ENCODE data around the gene NRF1.
"Not testable (repeated sequence)": the region's sequence is repeated elsewhere in the genome, so short reads cannot be mapped to it uniquely, and the experiment has no call there.

NRF1 gene

DNA sequence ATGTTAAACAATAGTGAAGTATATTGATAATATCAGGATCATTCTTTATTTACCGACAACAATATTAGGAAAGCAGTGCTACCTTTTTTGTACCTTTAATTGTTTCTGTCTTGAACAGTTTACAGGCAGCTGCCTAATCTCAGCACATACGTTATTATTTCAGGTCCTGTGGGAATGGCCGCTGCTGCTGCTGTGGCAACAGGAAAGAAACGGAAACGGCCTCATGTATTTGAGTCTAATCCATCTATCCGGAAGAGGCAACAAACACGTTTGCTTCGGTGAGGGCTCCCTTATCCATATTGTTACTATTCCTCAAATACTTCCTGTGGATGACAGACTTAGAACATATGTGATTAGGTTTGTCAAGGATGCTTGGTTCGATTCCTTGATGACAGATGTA is 59.7 kb downstream of the NRF1 start:
- no peak overlapping the region for H3K27ac ChIP-seq (ENCODE audit: low read length)
- no peak overlapping the region for H3K9ac ChIP-seq (ENCODE audit: low read length)
- no peaks in the 10 kb centered on the region for H3K27me3 ChIP-seq (ENCODE audit: control insufficient read depth, insufficient read depth, low read length)
- H3K9me3 ChIP-seq (ENCODE audit: control insufficient read depth, low read depth, low read length), result no peaks in the 10 kb centered on the region
- H3K36me3 ChIP-seq (ENCODE audit: control insufficient read depth, low read depth, low read length), result peaks cover 15% of the 10 kb centered on the region
- no peaks in the 10 kb centered on the region for H3K4me1 ChIP-seq (ENCODE audit: control insufficient read depth, low read depth, low read length)
- H3K4me3 ChIP-seq (ENCODE audit: low read length), result no peak overlapping the region

DNA sequence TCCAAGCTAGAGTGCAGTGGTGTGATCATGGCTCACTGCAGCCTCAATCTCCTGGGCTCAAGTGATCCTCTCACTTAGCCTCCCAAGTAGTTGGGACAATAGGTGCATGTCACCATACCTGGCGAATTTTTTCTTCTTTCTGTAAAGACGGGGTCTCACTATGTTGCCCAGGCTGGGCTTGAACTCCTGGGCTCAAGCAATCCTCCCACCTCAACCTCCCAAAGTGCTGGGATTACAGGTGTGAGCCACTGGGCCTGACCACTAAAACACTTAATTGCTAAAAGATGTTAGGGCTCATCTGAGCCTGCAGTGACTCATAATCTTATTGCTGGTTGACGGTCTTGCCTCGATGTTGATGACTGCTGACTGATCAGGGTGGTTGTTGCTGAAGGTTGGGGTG is 63.0 kb downstream of the NRF1 start:
- not testable (repeated sequence) for H3K4me3 ChIP-seq (ENCODE audit: low read length); H3K27me3 ChIP-seq (ENCODE audit: control insufficient read depth, insufficient read depth, low read length); H3K27ac ChIP-seq (ENCODE audit: low read length); H3K9ac ChIP-seq (ENCODE audit: low read length); H3K9me3 ChIP-seq (ENCODE audit: control insufficient read depth, low read depth, low read length); H3K4me1 ChIP-seq (ENCODE audit: control insufficient read depth, low read depth, low read length)
- H3K36me3 ChIP-seq (ENCODE audit: control insufficient read depth, low read depth, low read length), result peaks cover 31% of the 10 kb centered on the region

DNA sequence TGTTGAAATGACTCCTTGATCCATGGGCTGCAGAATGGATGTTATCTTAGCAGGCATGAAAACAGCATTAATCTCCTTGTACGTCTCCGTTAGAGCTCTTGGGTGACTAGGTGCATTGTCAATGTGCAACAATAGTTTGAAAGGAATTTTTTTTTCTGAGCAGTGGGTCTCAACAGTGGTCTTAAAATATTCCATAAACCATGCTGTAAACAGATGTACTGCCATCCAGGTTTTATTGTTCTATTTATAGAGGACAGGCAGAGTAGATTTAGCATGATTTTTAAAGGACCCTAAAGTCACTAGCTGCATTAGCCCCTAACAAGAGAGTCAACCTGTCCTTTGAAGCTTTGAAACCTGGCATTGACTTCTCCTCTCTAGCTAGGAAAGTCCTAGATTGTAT is 64.0 kb downstream of the NRF1 start:
- Histone ChIP-seq H3K9ac (ENCODE audit: low read length) (no peak overlapping the region), H3K27me3 (ENCODE audit: control insufficient read depth, insufficient read depth, low read length) (no peaks in the 10 kb centered on the region), H3K27ac (ENCODE audit: low read length) (no peak overlapping the region), H3K36me3 (ENCODE audit: control insufficient read depth, low read depth, low read length) (peaks cover 34% of the 10 kb centered on the region), H3K9me3 (ENCODE audit: control insufficient read depth, low read depth, low read length) (no peaks in the 10 kb centered on the region), H3K4me3 (ENCODE audit: low read length) (no peak overlapping the region), H3K4me1 (ENCODE audit: control insufficient read depth, low read depth, low read length) (no peaks in the 10 kb centered on the region)

DNA sequence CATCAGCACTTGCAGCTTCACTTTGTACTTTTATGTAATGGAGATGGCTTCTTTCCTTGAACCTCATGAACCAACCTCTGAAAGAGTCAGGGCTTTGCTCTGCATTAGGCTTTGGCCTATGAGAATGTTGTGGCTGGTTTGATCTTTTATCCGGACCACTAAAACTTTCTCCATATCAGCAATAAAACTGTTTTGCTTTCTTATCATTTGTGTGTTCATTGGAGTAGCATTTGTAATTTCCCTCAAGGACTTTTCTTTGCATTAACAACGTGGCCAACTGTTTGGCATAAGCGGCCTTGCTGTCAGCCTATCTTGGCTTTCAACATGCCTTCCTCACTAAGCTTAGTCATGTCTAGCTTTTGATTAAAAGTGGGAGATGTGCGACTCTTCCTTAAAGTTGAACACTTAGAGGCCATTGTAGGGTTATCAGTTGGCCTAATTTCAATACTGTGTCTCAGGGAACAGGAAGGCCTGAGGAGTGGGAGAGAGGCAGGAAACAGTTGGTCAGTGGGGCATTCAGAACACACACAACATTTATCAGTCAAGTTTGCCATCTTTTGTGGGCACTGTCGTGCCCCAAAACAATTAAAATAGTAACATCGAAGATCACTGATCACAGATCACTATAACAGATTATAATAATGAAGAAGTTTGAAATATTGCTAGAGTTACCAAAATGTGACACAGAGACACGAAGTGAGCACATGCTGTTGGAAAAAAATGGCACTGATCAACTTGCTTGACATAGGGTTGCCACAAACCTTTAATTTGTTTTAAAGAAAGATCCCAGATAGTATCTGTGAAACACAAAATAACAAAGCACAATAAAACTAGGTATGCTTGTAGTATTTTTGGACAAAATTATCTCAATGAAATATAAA is 64.7 kb downstream of the NRF1 start:
- no peak overlapping the region for H3K4me3 ChIP-seq (ENCODE audit: low read length)

DNA sequence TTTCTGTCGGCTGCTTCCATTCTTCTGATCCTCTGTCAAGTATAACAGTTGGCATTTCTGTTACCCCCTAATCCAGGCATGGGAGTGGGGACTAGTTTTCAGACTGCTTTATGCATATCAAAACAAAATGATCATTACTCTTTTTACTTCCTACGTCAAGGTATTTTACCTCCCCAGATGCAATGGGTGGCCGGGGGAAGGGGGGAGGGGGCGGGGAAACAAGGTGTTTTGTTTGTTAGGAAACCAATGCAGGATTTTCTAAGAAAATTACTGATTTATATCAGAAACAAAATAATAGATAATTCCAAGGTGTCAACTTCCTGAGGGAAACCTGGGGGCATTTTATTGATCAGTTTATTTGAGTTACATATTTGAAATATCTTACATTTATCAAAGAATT is 66.3 kb downstream of the NRF1 start:
- Histone ChIP-seq H3K4me3 (ENCODE audit: low read length) (no peak overlapping the region), H3K9me3 (ENCODE audit: control insufficient read depth, low read depth, low read length) (no peaks in the 10 kb centered on the region), H3K4me1 (ENCODE audit: control insufficient read depth, low read depth, low read length) (no peaks in the 10 kb centered on the region), H3K27ac (ENCODE audit: low read length) (no peak overlapping the region), H3K27me3 (ENCODE audit: control insufficient read depth, insufficient read depth, low read length) (no peaks in the 10 kb centered on the region), H3K36me3 (ENCODE audit: control insufficient read depth, low read depth, low read length) (peaks cover 30% of the 10 kb centered on the region), H3K9ac (ENCODE audit: low read length) (no peak overlapping the region)

More for the DNA sequence above, 64.7 kb downstream of the NRF1 start:
- Histone ChIP-seq H3K36me3 (ENCODE audit: control insufficient read depth, low read depth, low read length) (peaks cover 36% of the 10 kb centered on the region), H3K4me1 (ENCODE audit: control insufficient read depth, low read depth, low read length) (no peaks in the 10 kb centered on the region), H3K9me3 (ENCODE audit: control insufficient read depth, low read depth, low read length) (no peaks in the 10 kb centered on the region), H3K27ac (ENCODE audit: low read length) (no peak overlapping the region), H3K9ac (ENCODE audit: low read length) (no peak overlapping the region), H3K27me3 (ENCODE audit: control insufficient read depth, insufficient read depth, low read length) (no peaks in the 10 kb centered on the region)

DNA sequence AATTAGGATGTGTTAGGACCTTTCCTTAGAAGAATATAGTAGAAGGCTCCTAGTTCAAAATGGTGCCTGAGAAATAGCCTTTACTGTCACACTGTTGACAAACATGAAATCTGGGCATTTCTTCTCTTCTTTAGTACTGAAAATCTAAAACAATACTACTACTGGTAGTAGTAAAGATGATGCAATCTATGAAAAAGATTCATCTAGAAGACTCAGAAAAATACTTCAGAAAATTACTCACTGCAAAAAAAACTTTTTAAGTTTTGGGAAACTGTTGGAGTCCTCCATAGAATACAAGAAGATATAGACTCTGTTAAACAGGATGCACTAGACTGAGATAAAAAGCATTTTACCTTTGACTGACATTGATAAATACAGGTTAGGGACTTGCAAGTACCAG is 67.1 kb downstream of the NRF1 start:
- no peaks in the 10 kb centered on the region for H3K27me3 ChIP-seq (ENCODE audit: control insufficient read depth, insufficient read depth, low read length)
- no peak overlapping the region for H3K9ac ChIP-seq (ENCODE audit: low read length)
- no peak overlapping the region for H3K4me3 ChIP-seq (ENCODE audit: low read length)
- H3K27ac ChIP-seq (ENCODE audit: low read length), result no peak overlapping the region
- H3K4me1 ChIP-seq (ENCODE audit: control insufficient read depth, low read depth, low read length), result no peaks in the 10 kb centered on the region
- peaks cover 27% of the 10 kb centered on the region for H3K36me3 ChIP-seq (ENCODE audit: control insufficient read depth, low read depth, low read length)
- H3K9me3 ChIP-seq (ENCODE audit: control insufficient read depth, low read depth, low read length), result no peaks in the 10 kb centered on the region

DNA sequence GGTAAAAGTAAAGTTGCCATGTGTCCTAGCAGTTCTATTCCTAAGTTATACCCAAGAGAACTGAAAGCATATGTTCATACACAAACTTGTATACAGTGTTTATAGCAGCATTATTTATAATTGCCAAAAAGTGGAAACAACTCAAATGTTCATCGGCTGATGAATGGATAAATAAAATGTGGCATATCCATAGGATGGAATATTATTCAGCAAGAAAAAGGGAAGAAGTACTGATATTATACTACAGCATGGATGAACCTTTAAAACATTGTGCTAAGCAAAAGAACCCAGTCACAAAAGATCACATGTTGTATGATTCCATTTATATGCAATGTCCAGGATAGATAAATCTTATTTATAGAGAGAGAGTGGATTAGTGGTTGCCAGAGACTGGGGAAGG is 68.9 kb downstream of the NRF1 start:
- H3K9ac ChIP-seq (ENCODE audit: low read length), result no peak overlapping the region

DNA sequence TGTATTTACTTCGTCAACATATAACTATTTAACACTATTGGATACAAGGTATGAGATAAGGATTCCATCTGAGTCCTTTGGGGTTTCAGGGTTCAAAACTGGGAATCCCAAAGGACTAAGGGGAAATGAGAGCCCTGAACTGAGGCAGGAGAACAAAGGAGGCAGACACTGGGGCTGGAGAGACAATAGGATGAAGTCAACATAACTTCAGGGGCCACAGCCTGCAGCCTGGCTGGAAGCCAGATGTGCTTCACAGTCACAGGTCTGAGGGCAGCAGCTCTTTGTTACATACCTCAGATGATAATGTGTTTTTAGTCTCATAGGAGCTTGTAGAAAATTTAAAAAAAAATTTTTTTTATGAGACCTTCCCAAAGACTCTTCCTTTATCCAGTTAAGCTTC is 73.3 kb downstream of the NRF1 start:
- Histone ChIP-seq H3K27ac (ENCODE audit: low read length) (no peak overlapping the region), H3K4me3 (ENCODE audit: low read length) (no peak overlapping the region), H3K9ac (ENCODE audit: low read length) (no peak overlapping the region), H3K4me1 (ENCODE audit: control insufficient read depth, low read depth, low read length) (peaks cover 5% of the 10 kb centered on the region), H3K27me3 (ENCODE audit: control insufficient read depth, insufficient read depth, low read length) (no peaks in the 10 kb centered on the region), H3K9me3 (ENCODE audit: control insufficient read depth, low read depth, low read length) (no peaks in the 10 kb centered on the region), H3K36me3 (ENCODE audit: control insufficient read depth, low read depth, low read length) (peaks cover 8% of the 10 kb centered on the region)

More for the DNA sequence above, 68.9 kb downstream of the NRF1 start:
- H3K36me3 ChIP-seq (ENCODE audit: control insufficient read depth, low read depth, low read length), result peaks cover 21% of the 10 kb centered on the region
- H3K4me1 ChIP-seq (ENCODE audit: control insufficient read depth, low read depth, low read length), result peaks cover 5% of the 10 kb centered on the region
- H3K27ac ChIP-seq (ENCODE audit: low read length), result no peak overlapping the region
- no peak overlapping the region for H3K4me3 ChIP-seq (ENCODE audit: low read length)
- no peaks in the 10 kb centered on the region for H3K9me3 ChIP-seq (ENCODE audit: control insufficient read depth, low read depth, low read length)
- H3K27me3 ChIP-seq (ENCODE audit: control insufficient read depth, insufficient read depth, low read length), result no peaks in the 10 kb centered on the region

DNA sequence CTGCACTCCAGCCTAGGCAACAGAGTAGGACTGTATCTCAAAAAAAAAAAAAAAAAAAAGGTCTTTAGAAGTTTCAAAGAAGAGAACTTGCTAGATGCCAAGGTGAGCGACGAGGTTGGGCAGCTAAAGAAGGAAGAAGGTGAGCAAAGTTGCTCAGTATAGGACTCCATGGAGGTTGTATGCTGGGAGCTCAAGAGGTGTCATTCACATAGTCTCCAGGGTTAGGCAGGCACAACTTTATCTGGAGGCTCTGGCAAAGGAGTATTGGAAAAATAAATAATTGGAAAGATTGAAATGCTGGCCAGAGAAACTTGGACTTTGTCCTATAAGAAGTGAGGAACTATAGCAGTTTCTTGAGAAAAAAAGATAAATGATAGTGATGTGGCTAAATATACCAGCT is 74.5 kb downstream of the NRF1 start:
- H3K9me3 ChIP-seq (ENCODE audit: control insufficient read depth, low read depth, low read length), result no peaks in the 10 kb centered on the region
- no peak overlapping the region for H3K27ac ChIP-seq (ENCODE audit: low read length)
- no peaks in the 10 kb centered on the region for H3K27me3 ChIP-seq (ENCODE audit: control insufficient read depth, insufficient read depth, low read length)
- H3K4me1 ChIP-seq (ENCODE audit: control insufficient read depth, low read depth, low read length), result peaks cover 5% of the 10 kb centered on the region
- H3K4me3 ChIP-seq (ENCODE audit: low read length), result no peak overlapping the region
- peaks cover 9% of the 10 kb centered on the region for H3K36me3 ChIP-seq (ENCODE audit: control insufficient read depth, low read depth, low read length)
- H3K9ac ChIP-seq (ENCODE audit: low read length), result no peak overlapping the region

DNA sequence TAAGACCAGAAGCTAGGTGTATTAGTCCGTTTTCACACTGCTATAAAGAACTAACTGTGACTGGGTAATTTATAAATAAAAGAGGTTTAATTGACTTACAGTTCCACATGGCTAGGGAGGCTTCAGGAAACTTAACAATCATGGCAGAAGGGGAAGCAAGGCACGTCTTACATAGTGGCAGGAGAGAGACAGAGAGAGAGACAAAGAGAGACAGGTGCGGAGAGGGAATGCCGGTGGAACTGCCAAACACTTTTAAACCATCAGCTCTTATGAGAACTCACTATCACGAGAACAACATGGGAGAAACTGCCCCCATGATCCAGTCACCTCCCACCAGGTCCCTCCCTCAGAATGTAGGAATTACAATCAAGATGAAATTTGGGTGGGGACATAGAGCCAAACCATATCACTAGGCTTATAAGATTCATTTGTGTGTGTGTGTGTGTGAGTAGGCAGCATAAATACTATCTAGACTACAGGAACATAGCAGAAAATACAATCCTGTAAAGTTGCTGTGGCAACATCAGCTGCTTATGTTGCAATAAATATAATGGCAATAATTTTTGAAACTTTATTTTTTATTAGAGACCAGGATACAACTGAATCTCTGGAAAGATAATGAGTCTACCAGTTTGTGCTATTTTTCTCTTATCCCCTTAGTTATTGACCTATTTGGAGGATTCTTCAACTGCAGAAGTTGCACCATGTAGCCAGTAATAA is 77.1 kb downstream of the NRF1 start:
- H3K36me3 ChIP-seq (ENCODE audit: control insufficient read depth, low read depth, low read length), result peaks cover 20% of the 10 kb centered on the region
- H3K4me3 ChIP-seq (ENCODE audit: low read length), result no peak overlapping the region
- H3K9ac ChIP-seq (ENCODE audit: low read length), result no peak overlapping the region
- no peaks in the 10 kb centered on the region for H3K9me3 ChIP-seq (ENCODE audit: control insufficient read depth, low read depth, low read length)
- no peaks in the 10 kb centered on the region for H3K27me3 ChIP-seq (ENCODE audit: control insufficient read depth, insufficient read depth, low read length)
- no peak overlapping the region for H3K27ac ChIP-seq (ENCODE audit: low read length)
- H3K4me1 ChIP-seq (ENCODE audit: control insufficient read depth, low read depth, low read length), result peaks cover 5% of the 10 kb centered on the region

DNA sequence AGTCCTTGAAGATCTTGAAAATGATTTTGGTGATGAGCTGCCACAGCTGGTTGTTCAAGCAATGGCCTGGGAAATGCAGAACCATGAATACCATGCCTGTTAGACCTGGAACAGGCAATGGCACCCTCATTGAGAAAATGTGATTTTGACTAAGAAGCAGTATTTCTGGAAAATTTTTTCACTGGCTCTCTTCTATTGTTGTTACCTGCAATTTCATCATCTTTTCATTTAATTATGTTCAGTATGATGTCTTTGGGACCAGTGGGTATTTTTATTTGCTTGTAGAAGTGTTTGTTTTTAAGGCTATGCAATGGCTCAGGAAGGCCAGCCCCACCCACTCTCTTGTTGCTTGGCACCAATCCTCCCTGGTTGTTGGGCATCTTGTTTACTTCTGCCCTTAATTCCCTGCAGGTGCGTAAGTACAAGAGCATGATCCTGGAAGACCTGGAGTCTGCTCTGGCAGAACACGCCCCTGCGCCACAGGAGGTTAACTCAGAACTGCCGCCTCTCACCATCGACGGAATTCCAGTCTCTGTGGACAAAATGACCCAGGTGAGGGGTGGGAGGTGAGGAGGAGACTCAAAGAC is 78.6 kb downstream of the NRF1 start:
- no peak overlapping the region for H3K27ac ChIP-seq (ENCODE audit: low read length)
- H3K4me1 ChIP-seq (ENCODE audit: control insufficient read depth, low read depth, low read length), result no peaks in the 10 kb centered on the region
- H3K36me3 ChIP-seq (ENCODE audit: control insufficient read depth, low read depth, low read length), result peaks cover 21% of the 10 kb centered on the region

More for the DNA sequence above, 78.6 kb downstream of the NRF1 start:
- Histone ChIP-seq H3K9me3 (ENCODE audit: control insufficient read depth, low read depth, low read length) (no peaks in the 10 kb centered on the region), H3K27me3 (ENCODE audit: control insufficient read depth, insufficient read depth, low read length) (no peaks in the 10 kb centered on the region), H3K4me3 (ENCODE audit: low read length) (no peak overlapping the region), H3K9ac (ENCODE audit: low read length) (no peak overlapping the region)

Data from iPS-18a (cell line).